Mammary microvascular endothelial cell (primary cell): ENCODE results near the gene TAOK1. TPM values are rescaled to one million over a fixed set of nuclear protein-coding genes. Genes with fewer than 3 reads are reported as not detected.

ENCODE experiments used
- total RNA-seq: library from RNA; depleted of rRNA; stranded (reverse); fragments of >200 nt; gene quantifications from 2 replicates; pipeline ENCODE4 v1.2.3, GENCODE V29; 2015

Gene TAOK1
- total RNA-seq = 29.2 and 32.8 TPM in 2 replicates

GRCh38 chr17:29389982-29390850 is at the start of gene TAOK1:
TSS of gene TAOK1 (plus strand) at chr17:29390363. CDS start at chr17:29451549, 61,186 bp downstream.

GRCh38 chr17:29566473-29567303 is 176.5 kb downstream of the TAOK1 start, which contains the start of gene ABHD15:
TSS of gene ABHD15 (minus strand) at chr17:29567037. CDS start at chr17:29566966, 71 bp downstream.

GRCh38 chr17:29568331-29569244 is 178.4 kb downstream of the TAOK1 start, which contains the start of gene TP53I13:
TSS of gene TP53I13 (plus strand) at chr17:29568701. CDS start at chr17:29568759, 58 bp downstream.

GRCh38 chr17:29589524-29590410 is 199.6 kb downstream of the TAOK1 start, which contains the start of gene GIT1:
TSS of gene GIT1 (minus strand) at chr17:29589648. CDS start at chr17:29589378, 270 bp downstream.

GRCh38 chr17:29592850-29593551 is 202.8 kb downstream of the TAOK1 start, which contains the start of gene ANKRD13B:
TSS of gene ANKRD13B (plus strand) at chr17:29593132. CDS start at chr17:29593622, 490 bp downstream.

Other genes starting within 250 kb of the TAOK1 start
- 9.9 and 14.2 TPM in 2 replicates for gene MYO18A, start 210.0 kb upstream of the TAOK1 start, total RNA-seq
- gene CRYBA1, start 143.5 kb upstream of the TAOK1 start, total RNA-seq = not detected in 2 replicates
- 19.6 and 21.7 TPM in 2 replicates for gene NUFIP2, start 96.2 kb upstream of the TAOK1 start, total RNA-seq
- gene ABHD15, start 176.7 kb downstream of the TAOK1 start, total RNA-seq = 5.5 and 5.9 TPM in 2 replicates
- gene TP53I13, start 178.3 kb downstream of the TAOK1 start, total RNA-seq = 25.1 and 37.6 TPM in 2 replicates
- 59.1 and 61.0 TPM in 2 replicates for gene GIT1, start 199.3 kb downstream of the TAOK1 start, total RNA-seq
- 7.3 and 10.7 TPM in 2 replicates for gene ANKRD13B, start 202.8 kb downstream of the TAOK1 start, total RNA-seq
- 0.60 and 4.3 TPM in 2 replicates for gene CORO6, start 232.5 kb downstream of the TAOK1 start, total RNA-seq